Measurements from ENCODE around the gene KCNQ1. TPM values are rescaled to one million over a fixed set of nuclear protein-coding genes. Genes with fewer than 3 reads are reported as not detected.

The KCNQ1 gene
- total and polyA plus RNA-seq, 9 of the 15 experiments (the other 6 are each of a cell fraction or from before 2014, with no cell fraction given), result 0.44 TPM; not detected in 8

DNA sequence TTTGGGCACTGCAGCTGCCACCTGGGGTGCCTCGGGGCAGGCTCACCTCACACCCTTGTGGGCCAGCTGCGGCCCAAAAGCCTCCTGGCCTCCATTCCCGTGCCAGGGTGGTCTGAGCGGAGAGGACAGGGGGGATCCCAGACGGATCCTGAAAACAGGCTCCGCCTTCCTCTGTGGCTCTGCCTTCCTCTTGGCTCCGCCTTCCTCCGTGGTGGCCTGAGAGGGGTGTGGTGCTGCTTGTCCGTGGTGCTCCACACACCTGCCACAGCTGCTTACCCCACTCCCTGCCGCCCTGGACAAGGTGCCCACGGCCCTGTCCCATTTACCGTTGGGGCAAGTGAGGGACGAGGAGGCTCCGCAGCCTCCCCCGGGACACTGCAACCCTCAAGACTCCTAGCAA, 278.1 kb downstream of the KCNQ1 start:
- Histone ChIP-seq H4K20me1 (replicated peaks; ENCODE audit: control insufficient read depth, insufficient read depth, low read length) (peaks cover 4% of the 10 kb centered on the region; the same call in 1 of the 2 replicates), H3K36me3 (ENCODE audit: control insufficient read depth, insufficient read depth, low read length) (no peaks in the 10 kb centered on the region), H3K9me3 (replicated peaks; ENCODE audit: control insufficient read depth, insufficient read depth, low read depth, low read length) (no peaks in the 10 kb centered on the region), H2AFZ (ENCODE audit: low read depth, low read length) (no peak overlapping the region; the same call in 1 of the 2 replicates), H3K27ac (ENCODE audit: extremely low read depth, low read depth, low read length) (no peak overlapping the region), H3K9ac (ENCODE audit: insufficient read depth in 1 of 2, low read depth in 2 of 2, low read length in 2 of 2) (peak overlapping the region in 1 of 2 experiments; percentile 65; a peak in 2 of 4 replicates), H3K9me1 (ENCODE audit: control insufficient read depth, insufficient read depth, low read length) (no peaks in the 10 kb centered on the region), H3K4me1 (replicated peaks in 1 of 2; ENCODE audit: control insufficient read depth in 2 of 2, insufficient read depth in 2 of 2, low read length in 2 of 2) (peaks cover 4 to 31% of the 10 kb centered on the region in 2 experiments; a peak in 4 of 5 replicates), H3K79me2 (ENCODE audit: control insufficient read depth, insufficient read depth, low read length) (no peaks in the 10 kb centered on the region), H3K4me2 (ENCODE audit: insufficient read depth, low read length) (no peak overlapping the region; the same call in 1 of the 2 replicates), H3K4me3 (no peak overlapping the region), H3K27me3 (ENCODE audit: control insufficient read depth in 2 of 2, insufficient read depth in 2 of 2, low read length in 2 of 2) (peaks cover 0 to 18% of the 10 kb centered on the region in 2 experiments; a peak in 3 of 5 replicates)
- no peak for FAIRE-seq
- ChIA-PET CTCF (ENCODE audit: low intra/inter-chr PET ratio) (no interaction called here), POLR2A (interaction anchor here (0.6 to 2.1 kb wide), 2 partner anchors 24 to 471 kb away, joined by 3 to 8 read pairs; partner anchors contain the start of gene KCNQ1OT1)
- intact Hi-C loops (cut with micrococcal nuclease) (no loop called here), in situ Hi-C loops (cut with MboI) (no loop called here)
- no TSS peak for BruUV-seq (replicated peaks)
- peak; percentile 52 to 81 (median 72) for DNase-seq (ENCODE audit: extremely low read depth in 1 of 4, low spot score in 3 of 4)
- ATAC-seq, result peak; percentile 84
- WGBS (ENCODE audit: insufficient coverage, low coverage, missing lambda C conversion rate), result 18% methylated on average over 15 of the region's 15 CpGs
- TF ChIP-seq FOXK2 (conservative IDR thresholded peaks at IDR 0.05 in 1 of 2, IDR thresholded peaks at IDR 0.05 in 1 of 2; ENCODE audit: low read depth in 2 of 2), result no peak
- no peak for TF ChIP-seq POLR2A (conservative IDR thresholded peaks at IDR 0.05)
- no peak for TF ChIP-seq MYC (IDR thresholded peaks at IDR 0.05; ENCODE audit: low read depth, low read length)
- TF ChIP-seq MYC (CRISPR knock-in tag; IDR thresholded peaks at IDR 0.05; ENCODE audit: borderline replicate concordance, low read depth), result no peak
- TF ChIP-seq ZNF263 (CRISPR knock-in tag; IDR thresholded peaks at IDR 0.05; ENCODE audit: borderline replicate concordance), result peak; percentile 45; the same call in 1 of the 2 replicates
- no peak for TF ChIP-seq ZNF212 (CRISPR knock-in tag; IDR thresholded peaks at IDR 0.05)
- TF ChIP-seq CREB5 (CRISPR knock-in tag; IDR thresholded peaks at IDR 0.05), result no peak
- 0 out of 2 replicates have a peak, but pooled peaks have one; percentile 23 for TF ChIP-seq ZBTB9 (CRISPR knock-in tag; IDR thresholded peaks at IDR 0.05)
- no peak for TF ChIP-seq ZC3H11A (IDR thresholded peaks at IDR 0.05; ENCODE audit: low read depth, low read length)
- 0 out of 2 replicates have a peak, but pooled peaks have one; percentile 27 for TF ChIP-seq BCOR (IDR thresholded peaks at IDR 0.05)
- TF ChIP-seq KLF10 (CRISPR knock-in tag; IDR thresholded peaks at IDR 0.05), result no peak
- TF ChIP-seq TSC22D4 (tag; IDR thresholded peaks at IDR 0.05), result no peak
- TF ChIP-seq PRPF4 (IDR thresholded peaks at IDR 0.05; ENCODE audit: insufficient read depth, low read depth, low read length, poor library complexity, severe bottlenecking), result no peak
- TF ChIP-seq ATF7 (IDR thresholded peaks at IDR 0.05), result 0 out of 2 replicates have a peak, but pooled peaks have one; percentile 28
- TF ChIP-seq, protein P1, sequence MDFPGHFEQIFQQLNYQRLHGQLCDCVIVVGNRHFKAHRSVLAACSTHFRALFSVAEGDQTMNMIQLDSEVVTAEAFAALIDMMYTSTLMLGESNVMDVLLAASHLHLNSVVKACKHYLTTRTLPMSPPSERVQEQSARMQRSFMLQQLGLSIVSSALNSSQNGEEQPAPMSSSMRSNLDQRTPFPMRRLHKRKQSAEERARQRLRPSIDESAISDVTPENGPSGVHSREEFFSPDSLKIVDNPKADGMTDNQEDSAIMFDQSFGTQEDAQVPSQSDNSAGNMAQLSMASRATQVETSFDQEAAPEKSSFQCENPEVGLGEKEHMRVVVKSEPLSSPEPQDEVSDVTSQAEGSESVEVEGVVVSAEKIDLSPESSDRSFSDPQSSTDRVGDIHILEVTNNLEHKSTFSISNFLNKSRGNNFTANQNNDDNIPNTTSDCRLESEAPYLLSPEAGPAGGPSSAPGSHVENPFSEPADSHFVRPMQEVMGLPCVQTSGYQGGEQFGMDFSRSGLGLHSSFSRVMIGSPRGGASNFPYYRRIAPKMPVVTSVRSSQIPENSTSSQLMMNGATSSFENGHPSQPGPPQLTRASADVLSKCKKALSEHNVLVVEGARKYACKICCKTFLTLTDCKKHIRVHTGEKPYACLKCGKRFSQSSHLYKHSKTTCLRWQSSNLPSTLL (IDR thresholded peaks at IDR 0.05), result no peak
